Stomach (tissue), 4 donors: Measurements from ENCODE around the gene HOMER3.
"Not testable (repeated sequence)": the region's sequence is repeated elsewhere in the genome, so short reads cannot be mapped to it uniquely, and the experiment has no call there.

Experiments
- EP300 ChIP-seq: sonication (generic); formaldehyde crosslinking; IDR thresholded peaks from one replicate; pipeline ENCODE4 v1.6.1; 2017; ENCODE audit warnings: antibody characterized with exemption
- POLR2A ChIP-seq, 4 donors: fragments of 450-650 bp; IDR thresholded peaks; one replicate each; pipeline ENCODE4 v1.6.1; 2016; ENCODE audit warnings: antibody characterized with exemption in 4 of 4, control low read depth in 2 of 4, mild to moderate bottlenecking in 1 of 4, moderate library complexity in 1 of 4
- POLR2AphosphoS5 ChIP-seq, 3 donors: sonication (generic); formaldehyde crosslinking; IDR thresholded peaks; one replicate each; pipeline ENCODE4 v1.6.1; 2016; ENCODE audit warnings: antibody characterized with exemption in 3 of 3
- TF ChIP-seq, protein P1 (sequence below), 7 experiments: fragments of 450-650 bp in 4 of 7; fragments of 200-600 bp in 3 of 7; sonication (generic) in 3 of 7; IDR thresholded peaks; one replicate each; pipeline ENCODE4 v1.5.1; 2016 to 2019; ENCODE audit warnings: antibody characterized with exemption in 7 of 7, control low read depth in 2 of 7, mild to moderate bottlenecking in 1 of 7

DNA sequence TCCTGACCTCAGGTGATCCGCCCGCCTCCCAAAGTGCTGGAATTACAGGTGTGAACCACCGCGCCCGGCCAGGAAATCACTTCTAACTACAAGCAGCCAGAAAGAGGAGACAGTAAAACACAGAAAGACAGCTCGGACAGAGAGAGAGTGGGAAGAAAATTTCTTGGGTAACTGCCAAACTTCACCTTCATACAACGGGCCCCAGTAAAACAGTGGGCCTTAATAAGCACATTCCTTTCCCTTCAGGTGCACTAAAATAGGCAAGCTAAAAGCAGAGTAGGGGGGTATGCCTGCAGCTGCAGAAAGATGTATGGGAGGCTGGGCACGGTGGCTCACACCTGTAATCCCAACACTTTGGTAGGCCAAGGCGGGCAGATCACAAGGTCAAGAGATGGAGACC, 23.4 kb downstream of the HOMER3 start:
- TF ChIP-seq POLR2A (IDR thresholded peaks at IDR 0.05); POLR2AphosphoS5 (IDR thresholded peaks at IDR 0.05); EP300: not testable (repeated sequence)
- TF ChIP-seq, protein P1, sequence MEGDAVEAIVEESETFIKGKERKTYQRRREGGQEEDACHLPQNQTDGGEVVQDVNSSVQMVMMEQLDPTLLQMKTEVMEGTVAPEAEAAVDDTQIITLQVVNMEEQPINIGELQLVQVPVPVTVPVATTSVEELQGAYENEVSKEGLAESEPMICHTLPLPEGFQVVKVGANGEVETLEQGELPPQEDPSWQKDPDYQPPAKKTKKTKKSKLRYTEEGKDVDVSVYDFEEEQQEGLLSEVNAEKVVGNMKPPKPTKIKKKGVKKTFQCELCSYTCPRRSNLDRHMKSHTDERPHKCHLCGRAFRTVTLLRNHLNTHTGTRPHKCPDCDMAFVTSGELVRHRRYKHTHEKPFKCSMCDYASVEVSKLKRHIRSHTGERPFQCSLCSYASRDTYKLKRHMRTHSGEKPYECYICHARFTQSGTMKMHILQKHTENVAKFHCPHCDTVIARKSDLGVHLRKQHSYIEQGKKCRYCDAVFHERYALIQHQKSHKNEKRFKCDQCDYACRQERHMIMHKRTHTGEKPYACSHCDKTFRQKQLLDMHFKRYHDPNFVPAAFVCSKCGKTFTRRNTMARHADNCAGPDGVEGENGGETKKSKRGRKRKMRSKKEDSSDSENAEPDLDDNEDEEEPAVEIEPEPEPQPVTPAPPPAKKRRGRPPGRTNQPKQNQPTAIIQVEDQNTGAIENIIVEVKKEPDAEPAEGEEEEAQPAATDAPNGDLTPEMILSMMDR (IDR thresholded peaks at IDR 0.05), result not testable (repeated sequence)
